CD4-positive, CD25-positive, alpha-beta regulatory T cell (primary cell): Measurements from ENCODE around the gene PRICKLE3. TPM values are rescaled to one million over a fixed set of nuclear protein-coding genes. Genes with fewer than 3 reads are reported as not detected.

Experiments
- ATAC-seq, 2 donors: fragments of 150-1000 bp; cut with Tn5 transposase; one replicate each; pipeline ENCODE4 v1.10.0; 2021; ENCODE audit warnings: low read depth in 2 of 2, moderate number of reproducible peaks in 2 of 2, moderate library complexity in 1 of 2
- DNase-seq, 3 donors: peaks; one replicate each; pipeline versions ENCODE4 v3.0.0 to v3.0.0-alpha.2; 2012 to 2022; ENCODE audit warnings: mixed read lengths in 1 of 3
- H3K27ac ChIP-seq: one replicate; pipeline ENCODE4 v1.7.0; 2013; ENCODE audit warnings: mild to moderate bottlenecking, low read length; ENCODE audit not compliant: insufficient read depth, poor library complexity, severe bottlenecking
- H3K27me3 ChIP-seq: one replicate; pipeline ENCODE4 v1.7.0; 2013; ENCODE audit warnings: low read length; ENCODE audit not compliant: control insufficient read depth, insufficient read depth
- H3K36me3 ChIP-seq: one replicate; pipeline ENCODE4 v1.7.0; 2013; ENCODE audit warnings: mild to moderate bottlenecking, low read length, moderate library complexity; ENCODE audit not compliant: control insufficient read depth, insufficient read depth
- H3K4me1 ChIP-seq: 2 replicates; pipeline ENCODE4 v1.7.0; 2013; ENCODE audit warnings: mild to moderate bottlenecking, low read length; ENCODE audit not compliant: insufficient read depth, control insufficient read depth, poor library complexity, severe bottlenecking
- H3K4me3 ChIP-seq: one replicate; pipeline ENCODE4 v1.7.0; 2013; ENCODE audit warnings: low read depth, mild to moderate bottlenecking, low read length, moderate library complexity
- H3K9me3 ChIP-seq, 2 experiments: 1 replicate in 1 of 2; 2 replicates in 1 of 2; pipeline ENCODE4 v1.7.0; 2013; ENCODE audit warnings: low read length in 2 of 2, mild to moderate bottlenecking in 1 of 2, moderate library complexity in 1 of 2; ENCODE audit not compliant: control insufficient read depth in 2 of 2
- H3K27ac Mint-ChIP-seq, 3 donors: one replicate each; pipeline ENCODE4 v1.8.0; 2020 to 2022; ENCODE audit warnings: mild to moderate bottlenecking in 3 of 3, mixed read lengths in 3 of 3, moderate library complexity in 2 of 3
- H3K27me3 Mint-ChIP-seq: one replicate; pipeline ENCODE4 v1.8.0; 2022; ENCODE audit warnings: mild to moderate bottlenecking, mixed read lengths
- H3K36me3 Mint-ChIP-seq: one replicate; pipeline ENCODE4 v1.8.0; 2020; ENCODE audit warnings: mixed read lengths
- H3K4me1 Mint-ChIP-seq, 4 donors: one replicate each; pipeline ENCODE4 v1.8.0; 2020 to 2022; ENCODE audit warnings: mixed read lengths in 4 of 4, mild to moderate bottlenecking in 1 of 4
- H3K4me3 Mint-ChIP-seq, 4 donors: one replicate each; pipeline ENCODE4 v1.8.0; 2020 to 2022; ENCODE audit warnings: mild to moderate bottlenecking in 4 of 4, mixed read lengths in 4 of 4, moderate library complexity in 3 of 4
- H3K9me3 Mint-ChIP-seq, 7 donors: one replicate each; pipeline ENCODE4 v1.8.0; 2020 to 2022; ENCODE audit warnings: mixed read lengths in 7 of 7, mild to moderate bottlenecking in 3 of 7, moderate library complexity in 2 of 7
- polyA plus RNA-seq, 4 donors: library from polyadenylated mRNA; unstranded; fragments of 300-500 nt; fragmentation: Illumina TruSeq; gene quantifications; one replicate each; pipeline ENCODE4 v1.2.3, GENCODE V29; 2021
- total RNA-seq: library from RNA; stranded (reverse); gene quantifications from one replicate; pipeline ENCODE4 v1.2.3, GENCODE V29; 2022

The PRICKLE3 gene
- total and polyA plus RNA-seq, 5 donors from 2014 or later = 2.7 to 7.3 (median 3.5) TPM

GRCh38 chrX:49227726-49228125 lies 41.6 kb upstream of the PRICKLE3 start:
- Mint-ChIP-seq H3K36me3 (no peaks in the 10 kb centered on the region), H3K4me3 (peak overlapping the region in 1 of 4 donors; percentile 23), H3K9me3 (peaks cover 0 to 2% (median 0%) of the 10 kb centered on the region in 7 donors), H3K27me3 (no peaks in the 10 kb centered on the region), H3K27ac (no peak overlapping the region), H3K4me1 (peaks cover 0 to 21% (median 0%) of the 10 kb centered on the region in 4 donors)
- ATAC-seq (no peak), DNase-seq (no peak)
- Histone ChIP-seq H3K4me1 (peaks cover 8% of the 10 kb centered on the region), H3K27ac (no peak overlapping the region), H3K27me3 (no peaks in the 10 kb centered on the region), H3K36me3 (no peaks in the 10 kb centered on the region), H3K9me3 (no peaks in the 10 kb centered on the region), H3K4me3 (no peak overlapping the region)

- Mint-ChIP-seq H3K4me1 (peaks cover 0 to 17% (median under 1%) of the 10 kb centered on the region in 4 donors), H3K27me3 (no peaks in the 10 kb centered on the region), H3K36me3 (no peaks in the 10 kb centered on the region), H3K9me3 (peaks cover 0 to 2% (median 0%) of the 10 kb centered on the region in 7 donors), H3K4me3 (no peak overlapping the region), H3K27ac (no peak overlapping the region)
- DNase-seq (no peak), ATAC-seq (no peak)
- no peaks in the 10 kb centered on the region for H3K9me3 ChIP-seq
- H3K36me3 ChIP-seq = no peaks in the 10 kb centered on the region
- no peaks in the 10 kb centered on the region for H3K27me3 ChIP-seq
- H3K4me1 ChIP-seq = peaks cover 8% of the 10 kb centered on the region
- H3K27ac ChIP-seq = no peak overlapping the region
- no peak overlapping the region for H3K4me3 ChIP-seq
These were observed 40.8 kb upstream of the PRICKLE3 start for GRCh38 chrX:49226946-49227345.

GRCh38 chrX:49225858-49226257 lies 39.7 kb upstream of the PRICKLE3 start:
- H3K4me1 Mint-ChIP-seq = peaks cover 0 to 8% (median 1%) of the 10 kb centered on the region in 4 donors
- ATAC-seq = no peak
- no peak for DNase-seq
- H3K9me3 Mint-ChIP-seq = peaks cover 0 to 2% (median 0%) of the 10 kb centered on the region in 7 donors
- Histone ChIP-seq H3K9me3 (no peaks in the 10 kb centered on the region), H3K27me3 (no peaks in the 10 kb centered on the region), H3K4me3 (no peak overlapping the region), H3K27ac (no peak overlapping the region), H3K36me3 (no peaks in the 10 kb centered on the region), H3K4me1 (peaks cover 2% of the 10 kb centered on the region)
- no peak overlapping the region for H3K27ac Mint-ChIP-seq
- H3K4me3 Mint-ChIP-seq = no peak overlapping the region
- H3K27me3 Mint-ChIP-seq = no peaks in the 10 kb centered on the region
- no peaks in the 10 kb centered on the region for H3K36me3 Mint-ChIP-seq

- H3K9me3 ChIP-seq = no peaks in the 10 kb centered on the region
- DNase-seq (no peak), ATAC-seq (no peak)
- no peaks in the 10 kb centered on the region for H3K27me3 ChIP-seq
- no peak overlapping the region for H3K27ac ChIP-seq
- no peaks in the 10 kb centered on the region for H3K4me1 ChIP-seq
- H3K36me3 ChIP-seq = no peaks in the 10 kb centered on the region
- Mint-ChIP-seq H3K4me3 (no peak overlapping the region), H3K27ac (no peak overlapping the region), H3K36me3 (no peaks in the 10 kb centered on the region), H3K9me3 (peaks cover 0 to 2% (median 0%) of the 10 kb centered on the region in 7 donors), H3K4me1 (peaks cover 0 to 3% (median 1%) of the 10 kb centered on the region in 4 donors), H3K27me3 (no peaks in the 10 kb centered on the region)
- no peak overlapping the region for H3K4me3 ChIP-seq
These were observed 35.7 kb upstream of the PRICKLE3 start for GRCh38 chrX:49221868-49222267.

- Histone ChIP-seq H3K4me1 (no peaks in the 10 kb centered on the region), H3K27ac (no peak overlapping the region), H3K36me3 (no peaks in the 10 kb centered on the region), H3K4me3 (no peak overlapping the region), H3K9me3 (no peaks in the 10 kb centered on the region), H3K27me3 (no peaks in the 10 kb centered on the region)
- peaks cover 0 to 3% (median 1%) of the 10 kb centered on the region in 4 donors for H3K4me1 Mint-ChIP-seq
- H3K27ac Mint-ChIP-seq = no peak overlapping the region
- ATAC-seq (no peak), DNase-seq (no peak)
- H3K27me3 Mint-ChIP-seq = no peaks in the 10 kb centered on the region
- H3K9me3 Mint-ChIP-seq = peaks cover 0 to 2% (median 0%) of the 10 kb centered on the region in 7 donors
- H3K36me3 Mint-ChIP-seq = no peaks in the 10 kb centered on the region
- no peak overlapping the region for H3K4me3 Mint-ChIP-seq
These were observed 33.9 kb upstream of the PRICKLE3 start for GRCh38 chrX:49220100-49220499.

- Mint-ChIP-seq H3K4me3 (no peak overlapping the region), H3K27me3 (peaks cover 8% of the 10 kb centered on the region), H3K27ac (no peak overlapping the region), H3K9me3 (peaks cover 0 to 4% (median 0%) of the 10 kb centered on the region in 7 donors), H3K36me3 (no peaks in the 10 kb centered on the region), H3K4me1 (peaks cover 0 to 3% (median 0%) of the 10 kb centered on the region in 4 donors)
- DNase-seq (no peak), ATAC-seq (no peak)
- H3K4me1 ChIP-seq = no peaks in the 10 kb centered on the region
- no peak overlapping the region for H3K27ac ChIP-seq
- H3K27me3 ChIP-seq = no peaks in the 10 kb centered on the region
- no peaks in the 10 kb centered on the region for H3K36me3 ChIP-seq
- no peaks in the 10 kb centered on the region for H3K9me3 ChIP-seq
- H3K4me3 ChIP-seq = no peak overlapping the region
These were observed 28.9 kb upstream of the PRICKLE3 start for GRCh38 chrX:49214996-49215526.

- Mint-ChIP-seq H3K4me3 (no peak overlapping the region), H3K27me3 (peaks cover 8% of the 10 kb centered on the region), H3K36me3 (no peaks in the 10 kb centered on the region), H3K27ac (no peak overlapping the region), H3K4me1 (peaks cover 0 to under 1% (median 0%) of the 10 kb centered on the region in 4 donors), H3K9me3 (peaks cover 0 to 4% (median 0%) of the 10 kb centered on the region in 7 donors)
- Histone ChIP-seq H3K27ac (no peak overlapping the region), H3K9me3 (no peaks in the 10 kb centered on the region), H3K4me1 (no peaks in the 10 kb centered on the region), H3K4me3 (no peak overlapping the region), H3K36me3 (no peaks in the 10 kb centered on the region), H3K27me3 (no peaks in the 10 kb centered on the region)
- DNase-seq = no peak
- no peak for ATAC-seq
These were observed 28.2 kb upstream of the PRICKLE3 start for GRCh38 chrX:49214416-49214815.

- Mint-ChIP-seq H3K27ac (no peak overlapping the region), H3K4me3 (no peak overlapping the region), H3K9me3 (peaks cover 0 to 4% (median 0%) of the 10 kb centered on the region in 7 donors), H3K4me1 (no peaks in the 10 kb centered on the region), H3K27me3 (peaks cover 8% of the 10 kb centered on the region), H3K36me3 (no peaks in the 10 kb centered on the region)
- Histone ChIP-seq H3K27ac (no peak overlapping the region), H3K36me3 (no peaks in the 10 kb centered on the region), H3K4me3 (no peak overlapping the region), H3K27me3 (no peaks in the 10 kb centered on the region), H3K4me1 (no peaks in the 10 kb centered on the region), H3K9me3 (no peaks in the 10 kb centered on the region)
- DNase-seq (no peak), ATAC-seq (no peak)
These were observed 26.7 kb upstream of the PRICKLE3 start for GRCh38 chrX:49212861-49213260.
